Measurements from ENCODE around the gene ATP6V0A1. TPM values are rescaled to one million over a fixed set of nuclear protein-coding genes. Genes with fewer than 3 reads are reported as not detected.
"Not testable (repeated sequence)": the region's sequence is repeated elsewhere in the genome, so short reads cannot be mapped to it uniquely, and the experiment has no call there.

ATP6V0A1 gene
- total RNA-seq, 2 donors from 2014 or later = 6.7 to 13.9 TPM

DNA sequence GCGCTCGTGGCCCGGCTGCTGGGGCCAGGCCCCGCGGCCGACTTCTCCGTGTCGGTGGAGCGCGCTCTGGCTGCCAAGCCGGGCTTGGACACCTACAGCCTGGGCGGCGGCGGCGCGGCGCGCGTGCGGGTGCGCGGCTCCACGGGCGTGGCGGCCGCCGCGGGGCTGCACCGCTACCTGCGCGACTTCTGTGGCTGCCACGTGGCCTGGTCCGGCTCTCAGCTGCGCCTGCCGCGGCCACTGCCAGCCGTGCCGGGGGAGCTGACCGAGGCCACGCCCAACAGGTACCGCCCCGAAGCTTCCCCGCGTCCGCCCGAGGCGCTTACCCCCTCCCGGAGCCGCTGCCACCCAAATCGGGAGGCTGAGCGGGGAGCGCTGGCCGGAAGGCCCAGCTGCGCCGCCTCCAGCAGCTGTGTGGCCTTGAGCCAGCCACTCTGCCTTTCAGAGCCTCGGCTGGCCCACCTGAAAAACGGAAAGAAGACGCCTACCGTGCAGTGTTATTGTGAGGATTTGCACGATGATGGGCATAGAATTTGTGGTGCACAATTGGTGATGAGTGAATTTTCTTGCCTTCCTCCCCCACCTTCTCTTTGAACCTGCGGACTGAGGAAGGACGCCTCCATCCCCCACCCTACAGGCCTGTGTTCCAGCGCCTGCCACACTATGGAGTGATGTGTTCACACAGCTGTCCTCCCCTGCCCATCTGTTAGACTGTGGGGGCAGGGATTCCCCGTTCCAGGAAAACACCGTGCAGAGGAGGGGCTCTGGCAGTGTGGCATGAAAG is 77.9 kb downstream of the ATP6V0A1 start:
- peak overlapping the region; percentile 60 to 82 for H3K27ac Mint-ChIP-seq
- DNase-seq (ENCODE audit: low spot score) = peak; percentile 93
- H3K27me3 Mint-ChIP-seq = no peaks in the 10 kb centered on the region
- peak; percentile 86 to 90 for ATAC-seq
- peak overlapping the region; percentile 88 for H3K4me3 Mint-ChIP-seq
- H3K9me3 Mint-ChIP-seq = no peaks in the 10 kb centered on the region
- H3K36me3 Mint-ChIP-seq = no peaks in the 10 kb centered on the region
- H3K4me1 Mint-ChIP-seq (ENCODE audit: low read depth in 2 of 2) = peaks cover 31 to 35% of the 10 kb centered on the region in 2 donors

DNA sequence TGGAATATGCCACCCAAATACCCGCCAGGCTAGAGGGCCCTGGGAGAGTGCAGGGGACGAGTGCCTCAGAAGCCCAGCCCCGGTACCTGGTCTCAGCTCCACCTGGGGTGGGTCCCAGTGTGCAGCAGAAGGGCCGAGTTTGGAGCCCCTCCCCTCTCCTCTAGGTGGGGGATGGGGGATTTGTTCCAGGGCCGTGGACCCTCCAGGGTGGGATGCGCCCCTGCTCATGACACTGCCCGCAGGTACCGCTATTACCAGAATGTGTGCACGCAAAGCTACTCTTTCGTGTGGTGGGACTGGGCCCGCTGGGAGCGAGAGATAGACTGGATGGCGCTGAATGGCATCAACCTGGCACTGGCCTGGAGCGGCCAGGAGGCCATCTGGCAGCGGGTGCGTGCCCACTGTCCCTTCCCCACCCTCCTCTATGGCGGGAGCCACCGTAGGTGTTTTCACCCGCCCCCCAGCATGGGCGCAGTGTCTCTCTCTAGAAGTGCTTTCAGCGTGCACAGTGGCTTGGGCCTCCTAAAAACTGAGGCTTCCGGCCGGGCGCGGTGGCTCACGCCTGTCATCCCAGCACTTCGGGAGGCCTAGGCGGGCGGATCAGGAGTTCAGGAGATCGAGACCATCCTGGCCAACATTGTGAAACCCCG is 78.6 kb downstream of the ATP6V0A1 start:
- H3K27me3 Mint-ChIP-seq = no peaks in the 10 kb centered on the region
- H3K36me3 Mint-ChIP-seq = no peaks in the 10 kb centered on the region
- ATAC-seq = no peak
- peak overlapping the region; percentile 85 for H3K4me3 Mint-ChIP-seq
- peaks cover 28 to 31% of the 10 kb centered on the region in 2 donors for H3K4me1 Mint-ChIP-seq (ENCODE audit: low read depth in 2 of 2)
- H3K9me3 Mint-ChIP-seq = no peaks in the 10 kb centered on the region
- H3K27ac Mint-ChIP-seq = peak overlapping the region; percentile 60 to 82
- DNase-seq (ENCODE audit: low spot score) = no peak

DNA sequence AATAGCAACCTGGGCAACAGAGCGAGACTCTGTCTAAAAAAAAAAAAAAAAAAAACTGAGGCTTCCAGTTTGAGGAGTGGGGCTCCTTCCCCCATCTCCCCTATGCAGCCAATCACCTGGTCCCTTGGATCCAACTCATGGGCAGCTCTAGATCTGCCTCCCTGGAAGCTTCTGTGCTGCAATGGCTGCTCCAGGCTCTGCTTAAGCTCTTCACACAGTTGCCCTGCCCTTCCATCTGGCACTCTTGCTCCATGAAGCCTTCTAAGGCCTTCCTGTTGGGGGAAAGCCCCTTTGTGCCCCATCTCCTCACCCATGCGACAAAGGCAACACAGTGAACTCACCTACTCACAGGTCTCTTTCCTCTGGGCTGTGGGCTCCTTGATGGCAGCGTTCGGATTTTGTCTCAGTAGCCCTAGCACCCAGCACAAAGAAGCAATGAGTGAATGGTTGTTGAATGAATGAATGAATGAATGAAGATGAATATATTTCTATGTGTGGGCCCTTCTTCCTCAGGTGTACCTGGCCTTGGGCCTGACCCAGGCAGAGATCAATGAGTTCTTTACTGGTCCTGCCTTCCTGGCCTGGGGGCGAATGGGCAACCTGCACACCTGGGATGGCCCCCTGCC is 79.3 kb downstream of the ATP6V0A1 start:
- Mint-ChIP-seq H3K27ac (peak overlapping the region in 1 of 2 donors; percentile 82), H3K4me1 (ENCODE audit: low read depth in 2 of 2) (peaks cover 28 to 31% of the 10 kb centered on the region in 2 donors)

DNA sequence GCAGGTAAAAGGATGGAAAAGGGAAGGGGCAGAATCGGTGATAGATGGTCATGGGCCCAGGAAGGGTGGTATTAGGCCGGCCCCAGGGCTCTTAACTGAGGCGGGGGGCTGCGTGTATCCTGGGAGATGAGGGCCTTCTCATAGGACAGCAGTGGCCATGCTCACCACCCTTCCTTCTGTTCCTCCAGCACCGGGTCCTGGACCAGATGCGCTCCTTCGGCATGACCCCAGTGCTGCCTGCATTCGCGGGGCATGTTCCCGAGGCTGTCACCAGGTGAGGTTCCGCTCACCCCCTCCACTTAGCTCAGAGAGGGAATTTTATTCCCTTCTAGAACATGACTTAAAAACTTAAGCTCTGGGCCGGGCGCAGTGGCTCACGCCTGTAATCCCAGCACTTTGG is 79.8 kb downstream of the ATP6V0A1 start:
- Mint-ChIP-seq H3K36me3 (no peaks in the 10 kb centered on the region), H3K9me3 (no peaks in the 10 kb centered on the region), H3K4me3 (no peak overlapping the region), H3K4me1 (ENCODE audit: low read depth in 2 of 2) (peaks cover 26 to 29% of the 10 kb centered on the region in 2 donors), H3K27me3 (no peaks in the 10 kb centered on the region), H3K27ac (peak overlapping the region in 1 of 2 donors; percentile 82)
- ATAC-seq (no peak), DNase-seq (ENCODE audit: low spot score) (no peak)

More for the DNA sequence above, 79.3 kb downstream of the ATP6V0A1 start:
- H3K4me3 Mint-ChIP-seq = peak overlapping the region; percentile 65
- no peaks in the 10 kb centered on the region for H3K36me3 Mint-ChIP-seq
- no peaks in the 10 kb centered on the region for H3K9me3 Mint-ChIP-seq
- ATAC-seq (no peak), DNase-seq (ENCODE audit: low spot score) (no peak)
- H3K27me3 Mint-ChIP-seq = no peaks in the 10 kb centered on the region

DNA sequence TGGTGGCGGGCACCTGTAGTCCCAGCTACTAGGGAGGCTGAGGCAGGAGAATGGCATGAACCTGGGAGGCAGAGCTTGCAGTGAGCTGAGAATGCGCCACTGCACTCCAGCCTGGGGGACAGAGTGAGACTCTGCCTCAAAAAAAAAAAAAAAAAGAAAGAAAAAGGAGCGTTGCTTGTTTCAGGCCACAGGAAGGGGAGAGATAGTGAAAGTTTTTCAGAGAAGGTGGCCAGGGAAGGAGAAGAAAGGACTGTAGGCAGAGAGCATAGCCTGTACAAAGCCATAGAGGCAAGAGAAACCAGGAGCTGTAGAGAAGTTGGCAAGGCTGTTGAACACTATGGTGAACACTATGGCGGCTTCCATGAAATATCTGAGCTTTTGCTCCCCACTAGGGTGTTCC is 81.9 kb downstream of the ATP6V0A1 start:
- not testable (repeated sequence) for H3K9me3 Mint-ChIP-seq; ATAC-seq; H3K27me3 Mint-ChIP-seq; H3K36me3 Mint-ChIP-seq; DNase-seq (ENCODE audit: low spot score); H3K4me3 Mint-ChIP-seq
- Mint-ChIP-seq H3K27ac (peak overlapping the region; percentile 27 to 48), H3K4me1 (ENCODE audit: low read depth in 2 of 2) (peaks cover 23 to 24% of the 10 kb centered on the region in 2 donors)

DNA sequence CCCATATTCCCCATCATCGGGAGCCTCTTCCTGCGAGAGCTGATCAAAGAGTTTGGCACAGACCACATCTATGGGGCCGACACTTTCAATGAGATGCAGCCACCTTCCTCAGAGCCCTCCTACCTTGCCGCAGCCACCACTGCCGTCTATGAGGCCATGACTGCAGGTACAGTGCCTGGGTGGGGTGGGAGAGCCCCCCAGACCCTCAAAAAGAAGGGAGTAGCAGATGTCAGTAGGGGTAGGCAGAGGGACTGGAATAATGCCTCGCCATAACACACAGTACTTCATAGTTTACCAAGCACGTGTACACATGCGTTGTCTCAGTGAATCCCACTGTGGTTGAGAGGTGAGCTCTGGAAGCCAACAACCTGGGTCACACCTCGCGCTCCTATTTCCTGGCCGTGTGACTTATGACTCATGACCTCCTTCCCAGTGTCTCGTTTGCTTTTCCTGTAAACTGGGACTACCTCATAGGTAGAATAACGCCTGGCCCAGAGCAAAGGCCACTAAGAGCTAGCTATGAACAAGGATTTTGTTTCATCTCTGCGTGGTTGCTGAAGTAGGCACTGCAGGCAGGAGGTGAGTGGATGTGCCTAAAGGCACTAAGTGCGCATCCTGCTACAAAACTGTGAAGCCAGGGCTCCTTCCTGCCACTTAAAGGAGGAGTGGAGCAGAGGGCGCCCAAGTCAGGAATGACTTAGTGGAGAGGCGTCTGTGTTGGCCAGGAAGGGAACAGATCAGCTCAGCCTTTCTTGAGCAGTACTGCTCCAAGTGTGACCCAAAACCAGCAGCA is 82.6 kb downstream of the ATP6V0A1 start:
- peaks cover 18 to 20% of the 10 kb centered on the region in 2 donors for H3K4me1 Mint-ChIP-seq (ENCODE audit: low read depth in 2 of 2)
- peak overlapping the region; percentile 27 to 48 for H3K27ac Mint-ChIP-seq
- H3K9me3 Mint-ChIP-seq = no peaks in the 10 kb centered on the region
- H3K27me3 Mint-ChIP-seq = no peaks in the 10 kb centered on the region
- no peak for DNase-seq (ENCODE audit: low spot score)
- H3K36me3 Mint-ChIP-seq = no peaks in the 10 kb centered on the region
- H3K4me3 Mint-ChIP-seq = no peak overlapping the region
- ATAC-seq = peak in 1 of 2 donors; percentile 5

DNA sequence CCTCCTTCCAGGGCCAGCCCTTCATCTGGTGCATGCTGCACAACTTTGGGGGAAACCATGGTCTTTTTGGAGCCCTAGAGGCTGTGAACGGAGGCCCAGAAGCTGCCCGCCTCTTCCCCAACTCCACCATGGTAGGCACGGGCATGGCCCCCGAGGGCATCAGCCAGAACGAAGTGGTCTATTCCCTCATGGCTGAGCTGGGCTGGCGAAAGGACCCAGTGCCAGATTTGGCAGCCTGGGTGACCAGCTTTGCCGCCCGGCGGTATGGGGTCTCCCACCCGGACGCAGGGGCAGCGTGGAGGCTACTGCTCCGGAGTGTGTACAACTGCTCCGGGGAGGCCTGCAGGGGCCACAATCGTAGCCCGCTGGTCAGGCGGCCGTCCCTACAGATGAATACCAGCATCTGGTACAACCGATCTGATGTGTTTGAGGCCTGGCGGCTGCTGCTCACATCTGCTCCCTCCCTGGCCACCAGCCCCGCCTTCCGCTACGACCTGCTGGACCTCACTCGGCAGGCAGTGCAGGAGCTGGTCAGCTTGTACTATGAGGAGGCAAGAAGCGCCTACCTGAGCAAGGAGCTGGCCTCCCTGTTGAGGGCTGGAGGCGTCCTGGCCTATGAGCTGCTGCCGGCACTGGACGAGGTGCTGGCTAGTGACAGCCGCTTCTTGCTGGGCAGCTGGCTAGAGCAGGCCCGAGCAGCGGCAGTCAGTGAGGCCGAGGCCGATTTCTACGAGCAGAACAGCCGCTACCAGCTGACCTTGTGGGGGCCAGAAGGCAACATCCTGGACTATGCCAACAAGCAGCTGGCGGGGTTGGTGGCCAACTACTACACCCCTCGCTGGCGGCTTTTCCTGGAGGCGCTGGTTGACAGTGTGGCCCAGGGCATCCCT is 84.8 kb downstream of the ATP6V0A1 start:
- no peak overlapping the region for H3K4me3 Mint-ChIP-seq
- ATAC-seq (no peak), DNase-seq (ENCODE audit: low spot score) (no peak)
- H3K27me3 Mint-ChIP-seq = no peaks in the 10 kb centered on the region
- no peaks in the 10 kb centered on the region for H3K9me3 Mint-ChIP-seq
- H3K4me1 Mint-ChIP-seq (ENCODE audit: low read depth in 2 of 2) = peaks cover 8 to 10% of the 10 kb centered on the region in 2 donors
- H3K36me3 Mint-ChIP-seq = no peaks in the 10 kb centered on the region
- H3K27ac Mint-ChIP-seq = no peak overlapping the region

DNA sequence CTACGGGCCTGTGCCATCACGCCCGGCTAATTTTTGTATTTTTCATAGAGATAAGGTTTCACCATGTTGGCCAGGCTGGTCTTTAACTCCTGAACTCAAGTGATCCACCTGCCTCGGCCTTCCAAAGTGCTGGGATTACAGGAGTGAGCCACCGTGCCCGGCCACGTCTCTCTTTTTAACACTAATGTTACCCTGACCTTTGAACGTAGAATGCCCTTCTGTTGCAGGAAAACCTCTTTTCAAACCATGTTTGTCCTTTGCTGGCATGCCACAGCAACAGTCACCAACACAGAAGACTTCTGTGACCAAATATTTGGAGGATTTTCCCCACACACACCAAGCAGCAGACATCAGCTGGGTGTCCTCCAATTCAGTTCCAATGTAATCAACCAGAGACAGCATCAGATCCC is 86.2 kb downstream of the ATP6V0A1 start:
- Mint-ChIP-seq H3K27ac (no peak overlapping the region), H3K4me1 (ENCODE audit: low read depth in 2 of 2) (peaks cover 16 to 17% of the 10 kb centered on the region in 2 donors), H3K27me3 (no peaks in the 10 kb centered on the region), H3K4me3 (no peak overlapping the region), H3K9me3 (no peaks in the 10 kb centered on the region), H3K36me3 (no peaks in the 10 kb centered on the region)
- DNase-seq (ENCODE audit: low spot score) = no peak
- no peak for ATAC-seq

DNA sequence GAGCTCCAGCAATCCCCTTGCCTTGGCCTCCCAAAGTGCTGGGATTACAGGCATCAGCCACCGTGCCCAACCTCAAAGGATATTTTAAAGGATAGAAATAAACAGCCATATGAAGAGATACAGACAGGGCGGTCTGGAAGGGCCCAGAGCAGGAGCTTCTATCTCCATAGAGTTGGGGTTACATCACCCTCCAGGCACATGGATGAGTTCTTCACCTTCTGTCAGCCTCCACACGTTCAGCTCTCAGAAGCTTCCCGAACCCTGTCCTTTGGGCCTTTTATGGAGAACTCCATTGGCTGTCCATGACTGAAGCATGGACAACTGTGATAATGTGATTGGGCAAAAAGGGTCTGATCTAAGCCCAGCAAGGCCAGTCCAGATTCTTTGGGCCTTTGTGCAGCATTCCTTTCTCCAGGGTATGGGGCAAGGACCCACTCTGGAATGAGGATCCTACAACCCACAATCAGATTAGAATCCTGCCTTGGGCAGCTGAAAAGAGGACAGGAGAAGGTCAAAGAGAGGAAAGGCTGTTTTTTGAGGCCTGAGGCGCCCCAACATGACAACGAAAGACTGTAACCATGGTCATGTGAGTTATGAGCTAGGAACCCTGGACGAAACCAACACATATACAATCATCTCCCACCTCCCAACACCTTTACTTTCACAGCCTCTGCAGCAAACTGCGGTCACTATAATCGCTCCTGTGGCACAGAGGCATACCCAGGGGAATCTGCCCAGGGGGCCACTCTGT is 87.3 kb downstream of the ATP6V0A1 start:
- H3K36me3 Mint-ChIP-seq; H3K9me3 Mint-ChIP-seq; H3K27me3 Mint-ChIP-seq; H3K4me3 Mint-ChIP-seq; H3K27ac Mint-ChIP-seq; DNase-seq (ENCODE audit: low spot score); ATAC-seq: not testable (repeated sequence)
- peaks cover 15 to 18% of the 10 kb centered on the region in 2 donors for H3K4me1 Mint-ChIP-seq (ENCODE audit: low read depth in 2 of 2)

DNA sequence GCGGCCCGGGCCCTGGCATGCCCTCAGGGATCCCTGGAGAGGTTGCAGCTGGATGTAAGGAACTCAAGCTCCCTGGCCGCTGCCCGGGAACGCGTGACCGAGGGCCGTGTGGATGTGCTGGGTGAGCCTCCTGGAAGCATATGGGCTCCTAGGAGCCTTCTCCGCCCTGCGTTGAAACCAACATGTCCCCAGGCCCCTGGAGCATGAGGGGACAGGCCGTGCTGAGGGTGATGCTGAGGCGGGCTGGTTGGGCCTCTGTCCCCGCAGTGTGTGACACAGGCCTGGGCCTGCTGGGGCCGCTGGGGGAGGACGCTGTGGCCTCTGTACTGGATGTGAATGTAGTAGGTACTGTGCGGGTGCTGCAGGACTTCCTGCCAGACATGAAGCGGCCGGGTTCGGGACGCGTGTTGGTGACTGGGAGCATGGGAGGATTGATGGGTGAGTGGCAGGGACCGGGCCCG is 88.4 kb downstream of the ATP6V0A1 start:
- no peaks in the 10 kb centered on the region for H3K27me3 Mint-ChIP-seq
- no peaks in the 10 kb centered on the region for H3K9me3 Mint-ChIP-seq
- no peak for DNase-seq (ENCODE audit: low spot score)
- H3K4me3 Mint-ChIP-seq = no peak overlapping the region
- no peak for ATAC-seq
- no peak overlapping the region for H3K27ac Mint-ChIP-seq
- H3K4me1 Mint-ChIP-seq (ENCODE audit: low read depth in 2 of 2) = peaks cover 13 to 14% of the 10 kb centered on the region in 2 donors
- H3K36me3 Mint-ChIP-seq = no peaks in the 10 kb centered on the region

DNA sequence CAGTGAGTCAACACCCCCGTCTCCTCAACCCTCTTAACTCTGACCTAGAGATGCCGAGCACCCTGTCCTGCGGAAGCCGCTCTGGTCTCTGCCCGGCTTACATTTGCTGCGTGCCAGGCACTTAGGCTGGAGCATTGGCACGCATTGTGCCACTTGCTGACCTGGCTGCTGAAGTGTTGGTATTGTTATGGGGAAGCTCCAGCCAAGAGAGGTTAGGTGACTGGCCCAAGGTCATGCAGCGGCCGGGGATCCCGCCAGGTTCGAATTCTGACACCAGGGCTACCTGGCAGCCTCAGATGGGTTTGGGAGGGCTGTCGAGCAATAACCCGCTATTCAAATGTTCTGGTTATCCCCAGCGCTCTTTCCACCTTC is 89.0 kb downstream of the ATP6V0A1 start:
- no peak for DNase-seq (ENCODE audit: low spot score)
- H3K9me3 Mint-ChIP-seq = no peaks in the 10 kb centered on the region
- no peak for ATAC-seq
- no peaks in the 10 kb centered on the region for H3K36me3 Mint-ChIP-seq
- H3K4me1 Mint-ChIP-seq (ENCODE audit: low read depth in 2 of 2) = peaks cover 13 to 14% of the 10 kb centered on the region in 2 donors
- no peak overlapping the region for H3K27ac Mint-ChIP-seq
- H3K4me3 Mint-ChIP-seq = no peak overlapping the region
- H3K27me3 Mint-ChIP-seq = no peaks in the 10 kb centered on the region
